GM18858 (cell line): Measurements from ENCODE around the gene LRRC40.

Source experiments
- ATAC-seq: cut with Tn5 transposase; IDR thresholded peaks from one replicate; pipeline ENCODE4 v1.9.1; 2021; ENCODE audit not compliant: unreplicated experiment

Gene LRRC40

DNA sequence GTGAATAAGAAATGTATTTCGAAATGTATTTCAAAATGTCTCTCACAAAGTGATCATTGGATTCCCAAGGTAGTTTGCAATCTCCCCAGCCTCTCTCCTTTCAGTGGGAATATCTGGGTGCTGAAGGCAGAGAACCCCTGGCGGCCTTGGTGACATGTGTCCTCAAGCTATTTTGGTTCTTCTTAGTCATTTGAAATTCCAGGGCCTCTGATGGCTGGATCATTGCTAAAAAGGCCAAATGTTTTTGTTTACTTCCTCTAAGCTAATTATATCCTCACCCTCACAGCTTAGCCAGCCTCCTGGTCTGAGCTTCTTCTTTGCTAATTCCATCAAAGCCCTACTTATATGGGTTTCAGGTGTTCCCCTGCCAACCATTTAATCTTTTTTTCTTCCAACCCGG, 71.2 kb downstream of the LRRC40 start:
- no peak for ATAC-seq

DNA sequence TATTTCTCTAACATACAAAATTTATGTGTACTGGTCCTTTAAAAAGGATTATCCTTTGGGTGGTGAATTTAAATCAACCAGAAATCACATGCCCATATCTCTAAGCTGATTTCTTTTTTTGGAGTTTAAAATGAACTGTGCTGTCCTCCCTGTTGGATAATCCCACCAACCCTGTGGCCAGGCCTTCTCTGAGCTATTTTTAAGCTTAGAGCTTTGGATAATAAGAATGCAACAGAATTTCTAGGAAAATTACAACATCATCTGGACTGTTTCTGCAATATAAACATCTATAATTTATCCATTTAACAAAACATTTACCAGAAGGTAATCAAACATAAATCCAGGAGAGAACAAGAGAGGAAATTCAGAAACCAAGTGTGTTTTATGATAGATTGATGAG, 88.3 kb downstream of the LRRC40 start:
- ATAC-seq, result no peak

DNA sequence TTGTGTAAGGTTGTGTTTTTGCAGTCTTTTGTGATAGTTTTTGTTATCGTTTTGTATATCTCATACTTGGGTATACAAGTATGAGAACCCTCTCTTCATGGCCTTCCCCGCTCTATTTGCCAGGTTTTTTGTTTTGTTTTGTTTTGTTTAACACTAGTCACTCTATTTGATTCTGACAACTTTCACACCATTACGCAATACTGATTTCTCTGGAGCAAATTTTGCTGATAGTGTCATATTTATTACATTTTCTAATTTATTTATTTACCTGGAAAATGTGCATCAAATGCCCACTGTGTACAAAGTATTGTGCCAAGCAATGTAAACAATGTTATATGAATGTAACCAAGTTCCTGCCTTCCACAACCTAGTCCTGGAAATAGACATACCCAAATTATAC, 90.1 kb downstream of the LRRC40 start:
- no peak for ATAC-seq

DNA sequence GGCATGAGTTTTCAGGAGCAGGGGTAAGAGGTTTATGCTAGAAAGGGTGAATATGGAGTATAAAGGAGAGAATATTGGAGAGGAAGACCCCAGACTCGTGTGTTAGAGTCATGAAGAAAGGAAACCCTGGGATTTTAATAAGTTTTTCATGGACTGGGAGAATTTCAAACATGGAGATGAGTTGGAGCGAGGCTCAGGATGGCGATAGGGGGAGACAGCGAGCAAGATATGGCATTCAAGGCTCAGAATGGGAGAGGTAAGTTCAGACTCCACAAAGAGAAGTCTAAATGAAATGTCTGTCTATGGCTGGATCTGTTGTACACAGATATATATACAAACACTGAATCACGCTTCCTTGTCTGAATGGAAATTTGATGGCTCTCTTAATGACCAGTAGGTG, 92.5 kb downstream of the LRRC40 start:
- no peak for ATAC-seq

DNA sequence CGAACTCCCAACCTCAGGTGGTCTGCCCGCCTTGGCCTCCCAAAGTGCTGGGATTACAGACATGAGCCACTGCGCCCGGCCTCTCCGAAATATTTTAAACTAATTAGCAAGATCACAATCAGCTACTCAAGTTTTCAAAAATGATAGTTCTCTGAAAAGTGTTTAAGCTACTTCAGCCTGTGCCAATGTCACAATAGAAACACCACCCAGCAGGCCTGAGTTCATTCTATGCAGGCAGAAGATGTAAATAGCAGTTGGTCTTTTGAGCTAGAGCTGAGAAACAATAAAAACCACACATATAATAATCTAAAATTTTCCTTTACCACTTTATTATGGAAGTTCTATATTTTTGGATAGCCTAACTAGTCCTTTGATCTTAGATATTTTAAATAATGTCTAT, 96.1 kb downstream of the LRRC40 start:
- ATAC-seq, result no peak

DNA sequence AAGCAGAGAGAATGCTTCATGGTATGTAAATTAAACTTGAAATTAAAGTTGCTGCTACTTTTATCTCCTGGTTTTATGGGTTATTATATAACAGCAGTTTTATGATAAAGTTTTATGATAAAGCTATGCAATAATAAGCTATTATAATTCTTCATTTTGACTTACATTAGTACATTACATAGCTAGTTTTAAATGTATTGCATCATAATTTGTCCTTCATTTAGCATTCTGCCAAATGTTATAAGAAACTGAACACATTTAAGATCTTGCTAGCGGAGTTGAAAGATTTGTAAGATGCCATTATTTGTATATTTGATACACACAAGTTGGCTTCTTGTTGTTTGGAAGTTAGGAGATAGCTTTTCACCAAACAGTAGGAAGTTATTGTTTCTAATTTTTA, 101.6 kb downstream of the LRRC40 start:
- ATAC-seq, result no peak

DNA sequence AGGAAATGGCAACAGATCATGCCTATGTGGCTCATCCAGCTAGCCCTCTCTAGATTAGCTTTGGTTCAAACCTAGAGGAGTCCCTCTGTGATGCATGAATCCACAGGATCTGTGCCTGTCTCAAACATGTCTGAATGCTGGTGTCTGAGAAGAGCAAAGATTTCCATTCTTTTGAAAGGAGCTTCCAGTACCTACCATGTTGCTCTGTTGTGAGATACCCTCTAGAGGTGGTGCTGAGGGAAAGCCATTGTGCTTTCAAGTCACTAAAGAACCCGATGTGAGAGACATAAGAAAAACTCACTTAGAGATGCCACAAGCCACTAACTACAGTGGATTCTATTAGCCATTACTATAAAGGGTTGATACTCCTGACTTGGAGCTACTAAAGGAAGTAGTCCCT, 103.6 kb downstream of the LRRC40 start:
- ATAC-seq, result no peak

DNA sequence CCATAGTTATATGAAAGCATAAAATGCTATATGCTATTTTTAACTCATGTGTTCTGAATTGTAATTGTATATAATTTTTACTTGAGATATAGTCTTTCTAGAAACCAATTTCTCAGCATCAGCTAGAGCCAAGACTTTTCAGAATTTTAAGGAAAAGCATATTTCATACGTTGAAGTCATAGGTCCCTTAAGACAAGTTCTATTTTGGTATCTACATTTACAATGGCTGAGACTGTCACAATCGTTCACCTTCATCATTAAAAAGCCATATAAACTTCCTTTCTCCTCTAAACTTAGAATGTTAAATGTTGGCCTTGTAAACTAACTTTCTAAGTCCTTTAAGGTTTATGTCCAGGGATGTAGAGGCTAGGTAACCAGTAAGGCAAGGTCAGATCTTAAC, 104.1 kb downstream of the LRRC40 start:
- ATAC-seq, result no peak
